Chondrocyte (in vitro differentiated cells): ENCODE data around the gene SINHCAF. TPM values are rescaled to one million over a fixed set of nuclear protein-coding genes. Genes with fewer than 3 reads are reported as not detected.
A peak's percentile ranks its signal among the peaks of the same experiment; 100 is the strongest.
"Not testable (repeated sequence)": the region's sequence is repeated elsewhere in the genome, so short reads cannot be mapped to it uniquely, and the experiment has no call there.

Experiments
- DNase-seq: peaks from one replicate; pipeline ENCODE4 v3.0.0; 2021; ENCODE audit warnings: mixed read lengths, low spot score
- H3K27ac Mint-ChIP-seq: one replicate; pipeline ENCODE4 v1.8.0; 2021; ENCODE audit warnings: mild to moderate bottlenecking, moderate library complexity, mixed read lengths; ENCODE audit not compliant: unreplicated experiment
- H3K27me3 Mint-ChIP-seq: 2 replicates; pipeline ENCODE4 v1.8.0; 2021; ENCODE audit warnings: low read depth, mixed read lengths
- H3K36me3 Mint-ChIP-seq: 2 replicates; pipeline ENCODE4 v1.8.0; 2021; ENCODE audit warnings: low read depth, mixed read lengths
- H3K4me1 Mint-ChIP-seq: 2 replicates; pipeline ENCODE4 v1.8.0; 2021; ENCODE audit warnings: low read depth, mild to moderate bottlenecking, mixed read lengths
- H3K4me3 Mint-ChIP-seq: one replicate; pipeline ENCODE4 v1.8.0; 2021; ENCODE audit warnings: mild to moderate bottlenecking, moderate library complexity, mixed read lengths; ENCODE audit not compliant: unreplicated experiment
- H3K9me3 Mint-ChIP-seq: 2 replicates; pipeline ENCODE4 v1.8.0; 2021; ENCODE audit warnings: low read depth, mixed read lengths
- CTCF ChIP-seq: fragments of 200-600 bp; sonication (generic); IDR thresholded peaks from 2 replicates; pipeline ENCODE4 v1.5.0; 2021; ENCODE audit warnings: antibody characterized with exemption, mild to moderate bottlenecking, moderate library complexity
- long read RNA-seq: library from polyadenylated mRNA; stranded (forward); transcript quantifications from one replicate; pipeline ENCODE4 v2.0.0, GENCODE V29; 2021
- total RNA-seq: library from RNA; stranded (reverse); gene quantifications from 3 replicates; pipeline ENCODE4 v1.2.1, GENCODE V29; 2021

Gene SINHCAF
- 26.9 to 34.8 TPM (median 32.5 TPM) in 3 replicates for total RNA-seq
- long read RNA-seq, transcript SINHCAF-201 (6 exons, 3,163 nt) = major isoform, 35 of 64 reads
- long read RNA-seq, transcript SINHCAF-203 (6 exons, 1,555 nt) = minor isoform, 15 of 64 reads
- long read RNA-seq, partial matches to known transcripts = 0 of 64 reads
- long read RNA-seq, other reads (novel, unspliced or antisense) = 14 of 64 reads

- Mint-ChIP-seq H3K27me3 (no peaks in the 10 kb centered on the region), H3K27ac (peak within 1 kb of the TSS; percentile 84), H3K4me3 (peak within 1 kb of the TSS; percentile 92), H3K36me3 (no peaks in the 10 kb centered on the region), H3K9me3 (no peaks in the 10 kb centered on the region), H3K4me1 (peaks cover 39% of the 10 kb centered on the region)
- TF ChIP-seq CTCF = no peak
- DNase-seq = peak; percentile 99
These were observed at the start of gene SINHCAF for GRCh38 chr12:31325877-31326631. TSS of gene SINHCAF (minus strand) at chr12:31326150. CDS start at chr12:31298204, 27,946 bp downstream.

- not testable (repeated sequence) for H3K27me3 Mint-ChIP-seq
These were observed 49.5 kb upstream of the SINHCAF start for GRCh38 chr12:31375422-31375821.

GRCh38 chr12:31371256-31371620 lies 45.3 kb upstream of the SINHCAF start:
- H3K4me1 Mint-ChIP-seq = peaks cover 25% of the 10 kb centered on the region
- no peak for DNase-seq
- no peak overlapping the region for H3K4me3 Mint-ChIP-seq

More at GRCh38 chr12:31375422-31375821, 49.5 kb upstream of the SINHCAF start:
- not testable (repeated sequence) for H3K9me3 Mint-ChIP-seq, H3K36me3 Mint-ChIP-seq, H3K4me1 Mint-ChIP-seq, H3K27ac Mint-ChIP-seq, H3K4me3 Mint-ChIP-seq, DNase-seq

GRCh38 chr12:31370531-31371255 lies 44.7 kb upstream of the SINHCAF start:
- TF ChIP-seq CTCF = no peak
- Mint-ChIP-seq H3K4me1 (peaks cover 25% of the 10 kb centered on the region), H3K27ac (peak overlapping the region; percentile 47), H3K27me3 (no peaks in the 10 kb centered on the region), H3K36me3 (no peaks in the 10 kb centered on the region), H3K4me3 (peak overlapping the region; percentile 42), H3K9me3 (no peaks in the 10 kb centered on the region)
- DNase-seq = no peak

More at GRCh38 chr12:31371256-31371620, 45.3 kb upstream of the SINHCAF start:
- Mint-ChIP-seq H3K36me3 (no peaks in the 10 kb centered on the region), H3K27me3 (no peaks in the 10 kb centered on the region), H3K9me3 (no peaks in the 10 kb centered on the region), H3K27ac (no peak overlapping the region)
- no peak for TF ChIP-seq CTCF

- Mint-ChIP-seq H3K4me3 (peak overlapping the region; percentile 42), H3K4me1 (peaks cover 25% of the 10 kb centered on the region), H3K27me3 (peaks cover 2% of the 10 kb centered on the region)
These were observed 44.0 kb upstream of the SINHCAF start for GRCh38 chr12:31369712-31370521.

More at GRCh38 chr12:31369712-31370521, 44.0 kb upstream of the SINHCAF start:
- peaks cover 2% of the 10 kb centered on the region for H3K9me3 Mint-ChIP-seq
- peak overlapping the region; percentile 47 for H3K27ac Mint-ChIP-seq
- peaks cover 2% of the 10 kb centered on the region for H3K36me3 Mint-ChIP-seq
- no peak for TF ChIP-seq CTCF
- DNase-seq = no peak
